Measurements from ENCODE around the gene MYBPHL. TPM values are rescaled to one million over a fixed set of nuclear protein-coding genes. Genes with fewer than 3 reads are reported as not detected.

The MYBPHL gene
- total and polyA plus RNA-seq, 2 of the 13 experiments (the other 11 are each of a cell fraction or from before 2014, with no cell fraction given) = 3.7 to 3.8 TPM

DNA sequence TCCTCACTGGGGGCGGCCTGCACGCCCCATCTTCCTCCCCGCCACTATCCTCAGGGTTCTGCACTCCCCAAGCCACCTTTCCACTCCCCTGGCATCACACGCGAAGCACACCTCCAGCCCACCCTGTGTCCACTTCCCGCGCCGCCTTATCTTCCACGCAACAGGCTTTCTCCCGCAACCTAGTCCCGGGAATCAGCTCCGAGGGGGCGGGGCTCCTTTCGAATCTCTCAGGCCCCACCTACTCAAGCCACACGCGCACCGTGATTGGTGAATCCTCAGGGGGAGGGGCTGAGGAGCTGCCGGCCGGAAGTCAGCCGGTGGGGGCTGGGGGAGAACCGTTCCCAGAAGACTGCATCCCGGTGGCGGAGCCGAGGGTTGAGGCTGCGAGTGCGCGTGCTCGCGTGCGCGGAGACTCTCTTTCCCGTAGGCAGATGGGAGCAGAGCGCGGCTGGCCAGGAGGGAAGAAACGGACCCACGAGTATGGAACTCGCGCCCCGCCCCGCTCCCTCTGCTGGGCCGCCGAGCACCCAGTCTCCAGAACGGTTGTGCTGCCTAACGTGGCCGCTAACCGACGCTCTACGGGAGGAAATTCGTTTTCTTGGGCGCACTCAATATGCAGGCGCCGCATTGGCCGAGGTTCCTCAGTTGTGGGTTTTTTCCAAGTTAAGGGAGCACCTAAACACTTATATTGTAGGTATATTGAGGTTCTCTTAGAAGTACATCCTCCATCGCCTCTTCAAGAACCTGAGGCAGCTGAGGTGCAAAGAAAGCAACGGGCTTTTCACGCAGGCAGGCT is 23.7 kb downstream of the MYBPHL start, which contains the start of gene PSRC1 (continued):
- TF ChIP-seq ZNF501 (CRISPR knock-in tag; IDR thresholded peaks at IDR 0.05) = peak; percentile 87
- TF ChIP-seq ZNF747 (CRISPR knock-in tag; IDR thresholded peaks at IDR 0.05; ENCODE audit: borderline replicate concordance) = peak; percentile 49; the same call in 1 of the 2 replicates
- no peak for TF ChIP-seq EED (CRISPR knock-in tag; IDR thresholded peaks at IDR 0.05)
- no peak for TF ChIP-seq NBN (conservative IDR thresholded peaks at IDR 0.05)
- TF ChIP-seq, protein P1, sequence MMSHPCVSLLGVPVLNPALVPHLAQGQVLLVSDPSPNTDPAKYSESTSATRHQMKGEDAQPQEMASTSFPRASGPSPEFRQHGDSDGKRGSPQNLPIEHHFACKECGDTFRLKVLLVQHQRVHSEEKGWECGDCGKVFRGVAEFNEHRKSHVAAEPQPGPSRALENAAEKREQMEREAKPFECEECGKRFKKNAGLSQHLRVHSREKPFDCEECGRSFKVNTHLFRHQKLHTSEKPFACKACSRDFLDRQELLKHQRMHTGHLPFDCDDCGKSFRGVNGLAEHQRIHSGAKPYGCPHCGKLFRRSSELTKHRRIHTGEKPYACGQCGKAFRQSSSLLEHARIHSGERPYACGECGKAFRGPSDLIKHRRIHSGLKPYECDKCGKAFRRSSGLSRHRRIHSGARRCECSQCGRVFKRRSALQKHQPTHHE (CRISPR knock-in tag; IDR thresholded peaks at IDR 0.05; ENCODE audit: borderline replicate concordance) = no peak
- peak; percentile 80 for TF ChIP-seq ELF3 (CRISPR knock-in tag; IDR thresholded peaks at IDR 0.05)
- TF ChIP-seq KDM4B (CRISPR knock-in tag; IDR thresholded peaks at IDR 0.05) = 0 out of 2 replicates have a peak, but pooled peaks have one; percentile 28
- peak; percentile 90; the same call in 1 of the 2 replicates for TF ChIP-seq KAT7 (CRISPR knock-in tag; IDR thresholded peaks at IDR 0.05; ENCODE audit: borderline replicate concordance)
- no peak for TF ChIP-seq GTF3A (CRISPR knock-in tag; conservative IDR thresholded peaks at IDR 0.05)
- TF ChIP-seq HNF4G (IDR thresholded peaks at IDR 0.05; ENCODE audit: borderline replicate concordance, low read depth, low read length) = no peak
- TF ChIP-seq HNF4G (CRISPR knock-in tag; IDR thresholded peaks at IDR 0.05; ENCODE audit: borderline replicate concordance, low read depth) = no peak
- TF ChIP-seq, protein P2, sequence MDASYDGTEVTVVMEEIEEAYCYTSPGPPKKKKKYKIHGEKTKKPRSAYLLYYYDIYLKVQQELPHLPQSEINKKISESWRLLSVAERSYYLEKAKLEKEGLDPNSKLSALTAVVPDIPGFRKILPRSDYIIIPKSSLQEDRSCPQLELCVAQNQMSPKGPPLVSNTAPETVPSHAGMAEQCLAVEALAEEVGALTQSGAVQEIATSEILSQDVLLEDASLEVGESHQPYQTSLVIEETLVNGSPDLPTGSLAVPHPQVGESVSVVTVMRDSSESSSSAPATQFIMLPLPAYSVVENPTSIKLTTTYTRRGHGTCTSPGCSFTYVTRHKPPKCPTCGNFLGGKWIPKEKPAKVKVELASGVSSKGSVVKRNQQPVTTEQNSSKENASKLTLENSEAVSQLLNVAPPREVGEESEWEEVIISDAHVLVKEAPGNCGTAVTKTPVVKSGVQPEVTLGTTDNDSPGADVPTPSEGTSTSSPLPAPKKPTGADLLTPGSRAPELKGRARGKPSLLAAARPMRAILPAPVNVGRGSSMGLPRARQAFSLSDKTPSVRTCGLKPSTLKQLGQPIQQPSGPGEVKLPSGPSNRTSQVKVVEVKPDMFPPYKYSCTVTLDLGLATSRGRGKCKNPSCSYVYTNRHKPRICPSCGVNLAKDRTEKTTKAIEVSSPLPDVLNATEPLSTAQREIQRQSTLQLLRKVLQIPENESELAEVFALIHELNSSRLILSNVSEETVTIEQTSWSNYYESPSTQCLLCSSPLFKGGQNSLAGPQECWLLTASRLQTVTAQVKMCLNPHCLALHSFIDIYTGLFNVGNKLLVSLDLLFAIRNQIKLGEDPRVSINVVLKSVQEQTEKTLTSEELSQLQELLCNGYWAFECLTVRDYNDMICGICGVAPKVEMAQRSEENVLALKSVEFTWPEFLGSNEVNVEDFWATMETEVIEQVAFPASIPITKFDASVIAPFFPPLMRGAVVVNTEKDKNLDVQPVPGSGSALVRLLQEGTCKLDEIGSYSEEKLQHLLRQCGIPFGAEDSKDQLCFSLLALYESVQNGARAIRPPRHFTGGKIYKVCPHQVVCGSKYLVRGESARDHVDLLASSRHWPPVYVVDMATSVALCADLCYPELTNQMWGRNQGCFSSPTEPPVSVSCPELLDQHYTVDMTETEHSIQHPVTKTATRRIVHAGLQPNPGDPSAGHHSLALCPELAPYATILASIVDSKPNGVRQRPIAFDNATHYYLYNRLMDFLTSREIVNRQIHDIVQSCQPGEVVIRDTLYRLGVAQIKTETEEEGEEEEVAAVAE (CRISPR knock-in tag; IDR thresholded peaks at IDR 0.05; ENCODE audit: borderline replicate concordance) = peak; percentile 32; the same call in 1 of the 2 replicates
- no peak for TF ChIP-seq RFX3 (CRISPR knock-in tag; IDR thresholded peaks at IDR 0.05)
- TF ChIP-seq, protein P3, sequence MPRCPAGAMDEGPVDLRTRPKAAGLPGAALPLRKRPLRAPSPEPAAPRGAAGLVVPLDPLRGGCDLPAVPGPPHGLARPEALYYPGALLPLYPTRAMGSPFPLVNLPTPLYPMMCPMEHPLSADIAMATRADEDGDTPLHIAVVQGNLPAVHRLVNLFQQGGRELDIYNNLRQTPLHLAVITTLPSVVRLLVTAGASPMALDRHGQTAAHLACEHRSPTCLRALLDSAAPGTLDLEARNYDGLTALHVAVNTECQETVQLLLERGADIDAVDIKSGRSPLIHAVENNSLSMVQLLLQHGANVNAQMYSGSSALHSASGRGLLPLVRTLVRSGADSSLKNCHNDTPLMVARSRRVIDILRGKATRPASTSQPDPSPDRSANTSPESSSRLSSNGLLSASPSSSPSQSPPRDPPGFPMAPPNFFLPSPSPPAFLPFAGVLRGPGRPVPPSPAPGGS (CRISPR knock-in tag; IDR thresholded peaks at IDR 0.05) = peak; percentile 57; the same call in 1 of the 2 replicates
- TF ChIP-seq NFYC (CRISPR knock-in tag; IDR thresholded peaks at IDR 0.05) = peak; percentile 78
- TF ChIP-seq, protein P4, sequence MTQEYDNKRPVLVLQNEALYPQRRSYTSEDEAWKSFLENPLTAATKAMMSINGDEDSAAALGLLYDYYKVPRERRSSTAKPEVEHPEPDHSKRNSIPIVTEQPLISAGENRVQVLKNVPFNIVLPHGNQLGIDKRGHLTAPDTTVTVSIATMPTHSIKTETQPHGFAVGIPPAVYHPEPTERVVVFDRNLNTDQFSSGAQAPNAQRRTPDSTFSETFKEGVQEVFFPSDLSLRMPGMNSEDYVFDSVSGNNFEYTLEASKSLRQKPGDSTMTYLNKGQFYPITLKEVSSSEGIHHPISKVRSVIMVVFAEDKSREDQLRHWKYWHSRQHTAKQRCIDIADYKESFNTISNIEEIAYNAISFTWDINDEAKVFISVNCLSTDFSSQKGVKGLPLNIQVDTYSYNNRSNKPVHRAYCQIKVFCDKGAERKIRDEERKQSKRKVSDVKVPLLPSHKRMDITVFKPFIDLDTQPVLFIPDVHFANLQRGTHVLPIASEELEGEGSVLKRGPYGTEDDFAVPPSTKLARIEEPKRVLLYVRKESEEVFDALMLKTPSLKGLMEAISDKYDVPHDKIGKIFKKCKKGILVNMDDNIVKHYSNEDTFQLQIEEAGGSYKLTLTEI (CRISPR knock-in tag; conservative IDR thresholded peaks at IDR 0.05) = no peak
- TF ChIP-seq ZNF768 (CRISPR knock-in tag; IDR thresholded peaks at IDR 0.05) = no peak; the same call in 1 of the 2 replicates
- TF ChIP-seq NFRKB (IDR thresholded peaks at IDR 0.05) = no peak
- TF ChIP-seq ZNF614 (CRISPR knock-in tag; IDR thresholded peaks at IDR 0.05; ENCODE audit: borderline replicate concordance) = peak; percentile 78; the same call in 1 of the 2 replicates
- no peak for TF ChIP-seq SMC3 (IDR thresholded peaks at IDR 0.05; ENCODE audit: low read length)
- TF ChIP-seq ZSCAN25 (CRISPR knock-in tag; IDR thresholded peaks at IDR 0.05) = 0 out of 2 replicates have a peak, but pooled peaks have one; percentile 55
- no peak for TF ChIP-seq ZNF776 (CRISPR knock-in tag; IDR thresholded peaks at IDR 0.05)
